HepG2 (cell line): Measurements from ENCODE around the gene UTS2R. TPM values are rescaled to one million over a fixed set of nuclear protein-coding genes. Genes with fewer than 3 reads are reported as not detected.

Experiments used
- ARHGAP35 ChIP-seq: sonication (generic); formaldehyde crosslinking; IDR thresholded peaks from 2 replicates; pipeline ENCODE4 v1.9.0; 2022; ENCODE audit warnings: mild to moderate bottlenecking, inconsistent platforms, moderate library complexity, missing genetic modification reagents, borderline replicate concordance
- ATF5 ChIP-seq: sonication (generic); formaldehyde crosslinking; IDR thresholded peaks from 2 replicates; pipeline ENCODE4 v1.4.0; 2020; ENCODE audit warnings: mild to moderate bottlenecking, low read depth, missing genetic modification reagents
- BATF2 ChIP-seq: sonication (generic); formaldehyde crosslinking; IDR thresholded peaks from 2 replicates; pipeline ENCODE4 v1.8.0; 2022; ENCODE audit warnings: mild to moderate bottlenecking, missing genetic modification reagents, moderate library complexity
- GABPA ChIP-seq, 2 experiments: IDR thresholded peaks; 2 replicates each; pipeline ENCODE4 v1.6.1; 2011 to 2016; ENCODE audit warnings: low read depth in 2 of 2, low read length in 1 of 2, missing biosample characterization in 1 of 2, missing genetic modification characterization in 1 of 2
- GFI1 ChIP-seq: sonication (generic); formaldehyde crosslinking; IDR thresholded peaks from 2 replicates; pipeline ENCODE4 v1.5.0; 2020; ENCODE audit warnings: missing genetic modification reagents, mild to moderate bottlenecking, borderline replicate concordance
- HNRNPK ChIP-seq: fragments of 200-400 bp; formaldehyde crosslinking; IDR thresholded peaks from 2 replicates; pipeline ENCODE4 v1.6.1; 2018; ENCODE audit warnings: low read length, low read depth, moderate library complexity, mild to moderate bottlenecking; ENCODE audit not compliant: poor library complexity, severe bottlenecking
- IRF1 ChIP-seq: sonication (generic); formaldehyde crosslinking; IDR thresholded peaks from 2 replicates; pipeline ENCODE4 v1.4.0; 2020; ENCODE audit warnings: low read depth, mild to moderate bottlenecking, missing genetic modification reagents
- KAT2B ChIP-seq: fragments of 150-350 bp; IDR thresholded peaks from 2 replicates; pipeline ENCODE4 v1.6.1; 2014; ENCODE audit warnings: low read depth, low read length, borderline replicate concordance
- MLX ChIP-seq: IDR thresholded peaks from 2 replicates; pipeline ENCODE4 v1.6.1; 2016
- MYNN ChIP-seq: sonication (generic); formaldehyde crosslinking; IDR thresholded peaks from 2 replicates; pipeline ENCODE4 v1.4.0; 2020; ENCODE audit warnings: mild to moderate bottlenecking, low read depth, missing genetic modification reagents
- MYPOP ChIP-seq: sonication (generic); formaldehyde crosslinking; IDR thresholded peaks from 2 replicates; pipeline ENCODE4 v1.8.1; 2023; ENCODE audit warnings: mild to moderate bottlenecking, moderate library complexity, missing genetic modification reagents
- NFKB2 ChIP-seq: sonication (generic); formaldehyde crosslinking; IDR thresholded peaks from 2 replicates; pipeline ENCODE4 v1.4.0; 2020; ENCODE audit warnings: missing genetic modification reagents, borderline replicate concordance
- RFXAP ChIP-seq: sonication (generic); formaldehyde crosslinking; IDR thresholded peaks from 2 replicates; pipeline ENCODE4 v1.4.0; 2020; ENCODE audit warnings: missing genetic modification reagents, borderline replicate concordance
- RNF2 ChIP-seq: fragments of 450-650 bp; conservative IDR thresholded peaks from 2 replicates; pipeline ENCODE4 v1.6.1; 2016; ENCODE audit warnings: low read depth
- RORA ChIP-seq: sonication (generic); formaldehyde crosslinking; IDR thresholded peaks from 2 replicates; pipeline ENCODE4 v1.5.0; 2020; ENCODE audit warnings: mild to moderate bottlenecking, missing genetic modification reagents, moderate library complexity
- SUZ12 ChIP-seq: fragments of 150-350 bp; IDR thresholded peaks from 2 replicates; pipeline ENCODE4 v1.6.1; 2014; ENCODE audit warnings: low read depth, low read length
- TOE1 ChIP-seq: sonication (generic); formaldehyde crosslinking; IDR thresholded peaks from 2 replicates; pipeline ENCODE4 v1.4.0; 2020; ENCODE audit warnings: mild to moderate bottlenecking, missing genetic modification reagents
- ZNF275 ChIP-seq: sonication (generic); formaldehyde crosslinking; IDR thresholded peaks from 2 replicates; pipeline ENCODE4 v1.8.0; 2022; ENCODE audit warnings: missing genetic modification reagents, mild to moderate bottlenecking, inconsistent platforms, borderline replicate concordance
- ZNF496 ChIP-seq: sonication (generic); formaldehyde crosslinking; IDR thresholded peaks from 2 replicates; pipeline ENCODE4 v1.8.1; 2023; ENCODE audit warnings: mild to moderate bottlenecking, moderate library complexity, missing genetic modification reagents; ENCODE audit not compliant: insufficient replicate concordance
- ZNF563 ChIP-seq: sonication (generic); formaldehyde crosslinking; IDR thresholded peaks from 2 replicates; pipeline ENCODE4 v1.8.0; 2022; ENCODE audit warnings: mild to moderate bottlenecking, moderate library complexity, missing genetic modification reagents
- ZNF670 ChIP-seq: sonication (generic); formaldehyde crosslinking; IDR thresholded peaks from 2 replicates; pipeline ENCODE4 v1.8.0; 2022; ENCODE audit warnings: mild to moderate bottlenecking, missing genetic modification reagents, borderline replicate concordance
- ZNF7 ChIP-seq: IDR thresholded peaks from 2 replicates; pipeline ENCODE4 v1.6.1; 2016; ENCODE audit warnings: missing biosample characterization, missing genetic modification reagents
- ZNF746 ChIP-seq: sonication (generic); formaldehyde crosslinking; IDR thresholded peaks from 2 replicates; pipeline ENCODE4 v1.8.0; 2022; ENCODE audit warnings: mild to moderate bottlenecking, missing genetic modification reagents
- polyA plus RNA-seq, 8 experiments: library from polyadenylated mRNA; depleted of rRNA in 3 of 8; stranded (reverse) in 7 of 8; unstranded in 1 of 8; fragments of >200 nt; fragmentation: Illumina TruSeq in 4 of 8; extraction: Trizol in 4 of 8; gene quantifications; 2 replicates each; pipeline versions ENCODE4 v1.2.1 to v1.2.3, GENCODE V29; 2011 to 2016; ENCODE audit warnings: low read depth in 4 of 8, missing spikeins in 1 of 8, mixed read lengths in 1 of 8; ENCODE audit not compliant: insufficient read depth in 1 of 8
- total RNA-seq, 5 experiments: library from RNA; depleted of rRNA; stranded (reverse); fragments of >200 nt; fragmentation: Illumina TruSeq; extraction: Trizol; gene quantifications; 2 replicates each; pipeline ENCODE4 v1.2.3, GENCODE V29; 2016; ENCODE audit warnings: low read depth in 1 of 5

Gene UTS2R
- total and polyA plus RNA-seq, 2 of the 13 experiments (the other 11 are each of a cell fraction or from before 2014, with no cell fraction given), result 0.13 to 0.15 TPM

GRCh38 chr17:82418001-82418986 lies 46.7 kb downstream of the UTS2R start, which contains the start of the genes HEXD and OGFOD3 (continued):
- TF ChIP-seq GABPA (IDR thresholded peaks at IDR 0.05; ENCODE audit: low read depth, low read length) (no peak), GABPA (CRISPR knock-in tag; IDR thresholded peaks at IDR 0.05; ENCODE audit: low read depth) (no peak), KAT2B (no peak), MLX (no peak), HNRNPK (peak; percentile 82), ZNF496 (CRISPR knock-in tag) (no peak), IRF1 (CRISPR knock-in tag) (no peak), MYPOP (CRISPR knock-in tag) (peak; percentile 55), ZNF746 (CRISPR knock-in tag) (no peak; the same call in 1 of the 2 replicates), RORA (CRISPR knock-in tag) (no peak), ZNF275 (CRISPR knock-in tag) (no peak), RFXAP (CRISPR knock-in tag) (peak; percentile 34; the same call in 1 of the 2 replicates), ARHGAP35 (CRISPR knock-in tag) (peak; percentile 63; the same call in 1 of the 2 replicates), TOE1 (CRISPR knock-in tag) (no peak), NFKB2 (CRISPR knock-in tag) (no peak; the same call in 1 of the 2 replicates), ZNF563 (CRISPR knock-in tag) (peak; percentile 95), BATF2 (CRISPR knock-in tag) (peak; percentile 72; the same call in 1 of the 2 replicates), ZNF7 (CRISPR knock-in tag) (no peak), MYNN (CRISPR knock-in tag) (no peak), ATF5 (no peak), ZNF670 (CRISPR knock-in tag) (peak; percentile 21; the same call in 1 of the 2 replicates), GFI1 (CRISPR knock-in tag) (no peak; the same call in 1 of the 2 replicates), SUZ12 (no peak), RNF2 (peak; percentile 91; the same call in 1 of the 2 replicates)
